Gastroesophageal sphincter (tissue), 4 donors: ENCODE measurements around the gene SLC9A3. TPM values are rescaled to one million over a fixed set of nuclear protein-coding genes. Genes with fewer than 3 reads are reported as not detected.

ENCODE experiments used
- ATAC-seq: fragments of 150-250 bp; one replicate; pipeline ENCODE4 v1.9.1; 2016; ENCODE audit warnings: mild to moderate bottlenecking, moderate library complexity
- H3K27ac ChIP-seq, 4 donors: fragments of 200-600 bp; sonication (generic) in 3 of 4; 1 replicate in 3 of 4; 2 replicates in 1 of 4; pipeline ENCODE4 v1.5.1; 2016 to 2019
- H3K27me3 ChIP-seq: fragments of 200-600 bp; sonication (generic); one replicate; pipeline ENCODE4 v1.5.1; 2019
- H3K36me3 ChIP-seq, 2 donors: fragments of 200-600 bp; sonication (generic); one replicate each; pipeline ENCODE4 v1.5.1; 2019; ENCODE audit warnings: control low read depth in 1 of 2
- H3K4me1 ChIP-seq, 3 donors: fragments of 200-600 bp; sonication (generic); 1 replicate in 2 of 3; 2 replicates in 1 of 3; pipeline ENCODE4 v1.5.1; 2016 to 2019; ENCODE audit warnings: control low read depth in 2 of 3
- H3K4me3 ChIP-seq, 2 donors: fragments of 200-600 bp; sonication (generic); one replicate each; pipeline ENCODE4 v1.5.1; 2019; ENCODE audit warnings: mild to moderate bottlenecking in 1 of 2, moderate library complexity in 1 of 2
- H3K9me3 ChIP-seq, 3 donors: fragments of 200-600 bp; sonication (generic); one replicate each; pipeline ENCODE4 v1.5.1; 2017 to 2019; ENCODE audit warnings: control low read depth in 2 of 3
- CTCF ChIP-seq, 4 experiments: fragments of 200-600 bp in 2 of 4; fragments of 450-650 bp in 2 of 4; sonication (generic) in 1 of 4; IDR thresholded peaks; one replicate each; pipeline ENCODE4 v1.5.1; 2017 to 2019; ENCODE audit warnings: antibody characterized with exemption in 4 of 4, mild to moderate bottlenecking in 2 of 4, moderate library complexity in 2 of 4
- EP300 ChIP-seq: sonication (generic); formaldehyde crosslinking; IDR thresholded peaks from one replicate; pipeline ENCODE4 v1.6.1; 2017; ENCODE audit warnings: antibody characterized with exemption, mild to moderate bottlenecking
- POLR2A ChIP-seq, 2 donors: fragments of 450-650 bp; IDR thresholded peaks; one replicate each; pipeline ENCODE4 v1.6.1; 2017; ENCODE audit warnings: antibody characterized with exemption in 2 of 2, mild to moderate bottlenecking in 2 of 2, moderate library complexity in 1 of 2
- POLR2AphosphoS5 ChIP-seq: sonication (generic); formaldehyde crosslinking; IDR thresholded peaks from one replicate; pipeline ENCODE4 v1.6.1; 2017; ENCODE audit warnings: antibody characterized with exemption
- WGBS, 2 donors: methylation state at CpG; one replicate each; pipeline ENCODE4 v1.1.5; 2018; ENCODE audit warnings: low coverage in 1 of 2; 5-methylcytosine and 5-hydroxymethylcytosine counted together
- total RNA-seq, 4 donors: library from RNA; depleted of rRNA; stranded (reverse); fragments of >200 nt; gene quantifications; one replicate each; pipeline ENCODE4 v1.1.0, GENCODE V29; 2016

The SLC9A3 gene
- total RNA-seq, 4 donors from 2014 or later, result 2.6 to 3.9 (median 2.8) TPM

DNA sequence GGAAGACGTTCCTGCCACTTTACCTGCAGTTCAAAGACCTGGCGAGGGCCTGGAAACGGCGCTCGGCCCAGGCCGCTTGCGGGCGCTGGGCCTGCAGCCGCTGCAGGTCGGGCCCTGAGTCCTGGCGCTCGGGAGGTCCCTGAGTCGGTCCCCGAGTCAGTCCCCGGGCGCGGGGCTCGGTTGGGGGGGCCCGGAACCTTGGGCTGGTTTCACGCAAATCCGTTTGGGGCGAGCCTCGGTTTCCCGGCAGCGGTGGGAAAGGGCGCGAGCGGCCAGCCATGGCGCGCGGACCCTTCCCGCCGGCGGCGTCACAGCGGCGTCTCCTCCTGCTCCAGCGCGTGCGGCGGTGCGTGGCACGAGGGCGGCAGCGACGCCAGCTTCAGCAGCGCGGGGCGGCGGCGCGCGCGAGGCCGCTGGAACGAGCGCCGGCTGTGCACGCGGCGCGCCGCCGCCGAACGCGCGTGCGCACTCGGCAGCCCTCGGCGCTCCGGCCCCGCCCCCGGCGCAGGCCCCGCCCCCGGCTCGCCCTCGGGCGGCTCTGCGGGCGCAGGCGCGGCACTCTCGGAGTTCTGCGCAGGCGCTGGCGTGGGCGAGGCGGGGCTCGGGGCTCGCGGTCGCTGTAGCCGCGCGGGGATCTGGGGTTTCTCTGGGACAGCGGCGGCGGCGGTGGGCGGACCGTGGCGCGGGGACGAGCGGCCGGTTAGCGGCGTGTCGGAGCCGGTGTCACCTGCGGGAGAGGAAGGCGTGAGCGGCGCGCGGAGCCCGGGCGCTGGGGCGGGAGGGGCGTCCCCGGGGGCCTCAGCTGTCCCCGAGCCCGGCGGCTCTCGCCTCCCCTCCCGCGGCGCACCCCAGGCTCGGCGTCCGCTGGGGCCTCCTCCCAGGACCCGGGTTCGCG lies 51.3 kb downstream of the SLC9A3 start:
- peak; percentile 91 for ATAC-seq
- WGBS, 2 donors, result no CpG with 5 or more reads among the region's 137 CpGs
- H3K9me3 ChIP-seq, result no peaks in the 10 kb centered on the region
- TF ChIP-seq POLR2AphosphoS5 (peak; percentile 42), CTCF (IDR thresholded peaks at IDR 0.05) (peak in 1 of 4 experiments; percentile 4), POLR2A (IDR thresholded peaks at IDR 0.05) (peak; percentile 46), EP300 (no peak)
- H3K27me3 ChIP-seq, result peaks cover 32% of the 10 kb centered on the region
- H3K27ac ChIP-seq, result peak overlapping the region; percentile 2 to 84 (median 82)
- H3K36me3 ChIP-seq, result peaks cover 0 to 26% of the 10 kb centered on the region in 2 donors
- peak overlapping the region; percentile 58 to 97 for H3K4me3 ChIP-seq
- peaks cover 0 to 36% (median 18%) of the 10 kb centered on the region in 3 donors for H3K4me1 ChIP-seq

GRCh38 chr5:472076-472655 lies 52.1 kb downstream of the SLC9A3 start:
- H3K9me3 ChIP-seq, result no peaks in the 10 kb centered on the region
- H3K27me3 ChIP-seq, result peaks cover 25% of the 10 kb centered on the region
- 60% methylated on average over 2 of the region's 30 CpGs; no CpG with 5 or more reads in 1 of the 2 donors for WGBS, 2 donors
- peaks cover 0 to 26% of the 10 kb centered on the region in 2 donors for H3K36me3 ChIP-seq
- H3K4me1 ChIP-seq, result peaks cover 0 to 36% (median 18%) of the 10 kb centered on the region in 3 donors
- peak overlapping the region; percentile 2 to 80 (median 78) for H3K27ac ChIP-seq
- ATAC-seq, result peak; percentile 1
- TF ChIP-seq POLR2AphosphoS5 (no peak), CTCF (IDR thresholded peaks at IDR 0.05) (no peak), EP300 (no peak), POLR2A (IDR thresholded peaks at IDR 0.05) (no peak)
- H3K4me3 ChIP-seq, result peak overlapping the region; percentile 58 to 97

- peak overlapping the region in 2 of 4 donors; percentile 80 for H3K27ac ChIP-seq
Observed at GRCh38 chr5:471750-472058, 52.5 kb downstream of the SLC9A3 start.

DNA sequence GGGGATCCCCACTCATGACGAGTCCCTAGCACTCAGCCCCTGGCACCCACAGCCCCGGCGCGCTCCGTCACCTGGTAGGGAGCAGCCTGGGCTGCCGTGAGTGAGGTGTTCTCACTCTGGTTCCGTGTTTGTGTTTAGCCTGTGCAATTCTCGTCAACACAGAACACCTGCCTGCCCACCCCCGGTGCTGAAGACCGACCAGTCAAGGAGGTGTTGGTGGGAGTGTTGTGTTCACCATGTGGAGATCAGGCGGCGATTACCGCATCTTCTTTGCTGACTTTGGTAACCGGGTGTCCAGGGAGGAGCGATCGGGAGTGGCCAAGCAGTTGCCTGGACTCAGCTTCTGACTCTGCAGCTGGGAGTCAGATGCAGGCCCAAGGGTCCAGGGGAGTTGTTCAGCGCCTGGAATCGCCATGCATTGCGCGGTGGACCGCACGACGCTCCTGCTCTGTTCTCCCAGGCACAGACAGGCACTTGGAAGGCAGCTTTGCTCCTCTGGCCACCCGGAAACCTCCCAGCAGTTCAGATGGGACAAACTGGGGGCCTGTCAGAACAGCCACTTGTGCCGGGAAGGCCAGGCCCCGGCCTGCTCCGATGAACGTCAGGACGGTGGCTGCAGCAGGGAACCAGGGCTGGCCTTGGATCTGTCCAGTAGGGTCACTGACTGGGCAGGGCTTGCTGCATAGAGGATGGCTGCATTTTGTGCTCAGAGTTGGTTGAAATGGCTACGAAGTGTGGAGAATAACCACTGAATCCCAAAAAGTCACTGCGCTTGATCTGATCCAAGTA lies 53.1 kb downstream of the SLC9A3 start:
- H3K4me3 ChIP-seq, result peak overlapping the region in 1 of 2 donors; percentile 97
- H3K4me1 ChIP-seq, result peaks cover 0 to 36% (median 18%) of the 10 kb centered on the region in 3 donors
- H3K9me3 ChIP-seq, result no peaks in the 10 kb centered on the region
- ATAC-seq, result no peak
- no peak overlapping the region for H3K27ac ChIP-seq
- H3K27me3 ChIP-seq, result peaks cover 15% of the 10 kb centered on the region
- H3K36me3 ChIP-seq, result peaks cover 0 to 36% of the 10 kb centered on the region in 2 donors
- no peak for TF ChIP-seq POLR2AphosphoS5
- no peak for TF ChIP-seq CTCF (IDR thresholded peaks at IDR 0.05)
- no peak for TF ChIP-seq EP300
- TF ChIP-seq POLR2A (IDR thresholded peaks at IDR 0.05), result no peak
- 77 to 100% methylated on average over 6 to 8 of the region's 31 CpGs for WGBS, 2 donors

More at GRCh38 chr5:471750-472058, 52.5 kb downstream of the SLC9A3 start:
- Histone ChIP-seq H3K36me3 (peaks cover 0 to 31% of the 10 kb centered on the region in 2 donors), H3K4me3 (peak overlapping the region in 1 of 2 donors; percentile 97), H3K4me1 (peaks cover 0 to 36% (median 18%) of the 10 kb centered on the region in 3 donors), H3K9me3 (no peaks in the 10 kb centered on the region), H3K27me3 (peaks cover 20% of the 10 kb centered on the region)
- TF ChIP-seq EP300, result no peak
- no peak for TF ChIP-seq POLR2A (IDR thresholded peaks at IDR 0.05)
- TF ChIP-seq CTCF (IDR thresholded peaks at IDR 0.05), result no peak
- TF ChIP-seq POLR2AphosphoS5, result no peak
- ATAC-seq, result no peak
- WGBS, 2 donors, result 65 to 75% methylated on average over 2 to 4 of the region's 6 CpGs
